Body of pancreas (tissue), 4 donors: ENCODE measurements around the gene TBX15. TPM values are rescaled to one million over a fixed set of nuclear protein-coding genes. Genes with fewer than 3 reads are reported as not detected.
"Not testable (repeated sequence)": the region's sequence is repeated elsewhere in the genome, so short reads cannot be mapped to it uniquely, and the experiment has no call there.

Experiments
- ATAC-seq: fragments of 150-250 bp; one replicate; pipeline ENCODE4 v1.9.1; 2016
- DNase-seq, 4 donors: peaks; one replicate each; pipeline ENCODE4 v3.0.0-alpha.2; 2019
- H3K27ac ChIP-seq, 4 donors: fragments of 200-600 bp; sonication (generic); 1 replicate in 3 of 4; 2 replicates in 1 of 4; pipeline versions ENCODE4 v1.5.1 to v1.6.1; 2016 to 2019; ENCODE audit warnings: mild to moderate bottlenecking in 1 of 4, mixed read lengths in 1 of 4, moderate library complexity in 1 of 4
- H3K27me3 ChIP-seq, 2 donors: fragments of 200-600 bp; sonication (generic); one replicate each; pipeline ENCODE4 v1.6.0; 2016; ENCODE audit warnings: mild to moderate bottlenecking in 1 of 2
- H3K36me3 ChIP-seq, 2 donors: fragments of 200-600 bp; sonication (generic); replicated peaks in 1 of 2; 2 replicates each; pipeline ENCODE4 v1.5.1; 2016; ENCODE audit warnings: low read depth in 2 of 2; ENCODE audit not compliant: insufficient read depth in 1 of 2
- H3K4me1 ChIP-seq: fragments of 200-600 bp; sonication (generic); one replicate; pipeline ENCODE4 v1.6.0; 2016
- H3K4me3 ChIP-seq, 2 donors: fragments of 200-600 bp; sonication (generic); 1 replicate in 1 of 2; 2 replicates in 1 of 2; pipeline ENCODE4 v1.5.1; 2016 to 2019
- H3K9me3 ChIP-seq, 3 donors: fragments of 200-600 bp; sonication (generic); 1 replicate in 2 of 3; 2 replicates in 1 of 3; pipeline ENCODE4 v1.5.1; 2016
- POLR2A ChIP-seq, 3 donors: fragments of 450-650 bp; IDR thresholded peaks; one replicate each; pipeline ENCODE4 v1.6.1; 2016; ENCODE audit warnings: antibody characterized with exemption in 3 of 3, mild to moderate bottlenecking in 2 of 3
- WGBS, 2 donors: methylation state at CpG; one replicate each; pipeline ENCODE4 v1.1.5; 2017; 5-methylcytosine and 5-hydroxymethylcytosine counted together
- intact Hi-C: fragments of 100-400 bp; cut with DNase I; formaldehyde crosslinking; loops from one replicate; pipeline ENCODE4 v1.15.1; 2023
- total RNA-seq, 2 donors: library from RNA; depleted of rRNA; stranded (reverse); fragments of >200 nt; gene quantifications; one replicate each; pipeline ENCODE4 v1.1.0, GENCODE V29; 2016
- TF ChIP-seq, protein P1 (sequence below), 7 experiments: fragments of 450-650 bp in 4 of 7; fragments of 200-600 bp in 3 of 7; sonication (generic) in 3 of 7; IDR thresholded peaks; one replicate each; pipeline ENCODE4 v1.5.1; 2016 to 2019; ENCODE audit warnings: antibody characterized with exemption in 7 of 7

The TBX15 gene
- total RNA-seq, 2 donors from 2014 or later, result not detected

DNA sequence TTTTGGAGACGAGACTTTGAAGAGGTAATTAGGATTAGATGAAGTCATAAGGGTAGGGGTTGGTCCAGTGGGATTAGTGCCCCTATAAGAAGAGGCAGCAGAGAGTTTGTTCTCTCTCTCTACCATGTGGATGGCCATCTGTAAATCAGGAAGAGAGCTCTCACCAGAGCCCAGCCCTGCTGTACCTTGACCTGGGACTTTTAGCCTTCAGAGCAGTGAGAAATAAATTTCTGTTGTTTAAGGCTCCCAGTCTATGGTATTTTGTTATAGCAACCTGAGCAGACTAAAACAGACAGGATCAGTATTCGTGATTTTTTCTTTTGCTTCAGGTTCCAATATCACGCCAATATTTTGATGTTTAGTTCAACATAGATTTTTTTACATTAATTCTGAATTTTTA, 30.0 kb downstream of the TBX15 start:
- ATAC-seq (no peak), DNase-seq (no peak)
- H3K9me3 ChIP-seq, result no peaks in the 10 kb centered on the region
- 74 to 78% methylated on average over 3 of the region's 3 CpGs for WGBS, 2 donors
- no peak overlapping the region for H3K27ac ChIP-seq
- TF ChIP-seq, protein P1, sequence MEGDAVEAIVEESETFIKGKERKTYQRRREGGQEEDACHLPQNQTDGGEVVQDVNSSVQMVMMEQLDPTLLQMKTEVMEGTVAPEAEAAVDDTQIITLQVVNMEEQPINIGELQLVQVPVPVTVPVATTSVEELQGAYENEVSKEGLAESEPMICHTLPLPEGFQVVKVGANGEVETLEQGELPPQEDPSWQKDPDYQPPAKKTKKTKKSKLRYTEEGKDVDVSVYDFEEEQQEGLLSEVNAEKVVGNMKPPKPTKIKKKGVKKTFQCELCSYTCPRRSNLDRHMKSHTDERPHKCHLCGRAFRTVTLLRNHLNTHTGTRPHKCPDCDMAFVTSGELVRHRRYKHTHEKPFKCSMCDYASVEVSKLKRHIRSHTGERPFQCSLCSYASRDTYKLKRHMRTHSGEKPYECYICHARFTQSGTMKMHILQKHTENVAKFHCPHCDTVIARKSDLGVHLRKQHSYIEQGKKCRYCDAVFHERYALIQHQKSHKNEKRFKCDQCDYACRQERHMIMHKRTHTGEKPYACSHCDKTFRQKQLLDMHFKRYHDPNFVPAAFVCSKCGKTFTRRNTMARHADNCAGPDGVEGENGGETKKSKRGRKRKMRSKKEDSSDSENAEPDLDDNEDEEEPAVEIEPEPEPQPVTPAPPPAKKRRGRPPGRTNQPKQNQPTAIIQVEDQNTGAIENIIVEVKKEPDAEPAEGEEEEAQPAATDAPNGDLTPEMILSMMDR (IDR thresholded peaks at IDR 0.05), result no peak
- TF ChIP-seq POLR2A (IDR thresholded peaks at IDR 0.05), result no peak
- H3K27me3 ChIP-seq, result no peaks in the 10 kb centered on the region
- no peaks in the 10 kb centered on the region for H3K36me3 ChIP-seq
- intact Hi-C loops, result no loop called here
- no peaks in the 10 kb centered on the region for H3K4me1 ChIP-seq
- no peak overlapping the region for H3K4me3 ChIP-seq

DNA sequence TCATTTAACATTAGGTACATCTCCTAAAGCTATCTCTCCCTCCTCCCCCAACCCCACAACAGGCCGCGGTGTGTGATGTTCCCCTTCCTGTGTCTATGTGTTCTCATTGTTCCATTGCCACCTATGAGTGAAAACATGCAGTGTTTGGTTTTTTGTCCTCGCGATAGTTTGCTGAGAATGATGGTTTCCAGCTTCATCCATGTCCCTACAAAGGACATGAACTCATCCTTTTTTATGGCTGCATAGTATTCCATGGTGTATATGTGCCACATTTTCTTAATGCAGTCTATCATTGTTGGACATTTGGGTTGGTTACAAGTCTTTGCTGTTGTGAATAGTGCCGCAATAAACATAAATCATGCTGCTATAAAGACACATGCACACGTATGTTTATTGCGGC, 30.6 kb downstream of the TBX15 start:
- intact Hi-C loops, DNase-seq, H3K4me3 ChIP-seq, H3K27me3 ChIP-seq, H3K9me3 ChIP-seq, H3K36me3 ChIP-seq, H3K4me1 ChIP-seq, H3K27ac ChIP-seq, ATAC-seq: not testable (repeated sequence)
- 94 to 95% methylated on average over 7 of the region's 7 CpGs for WGBS, 2 donors

DNA sequence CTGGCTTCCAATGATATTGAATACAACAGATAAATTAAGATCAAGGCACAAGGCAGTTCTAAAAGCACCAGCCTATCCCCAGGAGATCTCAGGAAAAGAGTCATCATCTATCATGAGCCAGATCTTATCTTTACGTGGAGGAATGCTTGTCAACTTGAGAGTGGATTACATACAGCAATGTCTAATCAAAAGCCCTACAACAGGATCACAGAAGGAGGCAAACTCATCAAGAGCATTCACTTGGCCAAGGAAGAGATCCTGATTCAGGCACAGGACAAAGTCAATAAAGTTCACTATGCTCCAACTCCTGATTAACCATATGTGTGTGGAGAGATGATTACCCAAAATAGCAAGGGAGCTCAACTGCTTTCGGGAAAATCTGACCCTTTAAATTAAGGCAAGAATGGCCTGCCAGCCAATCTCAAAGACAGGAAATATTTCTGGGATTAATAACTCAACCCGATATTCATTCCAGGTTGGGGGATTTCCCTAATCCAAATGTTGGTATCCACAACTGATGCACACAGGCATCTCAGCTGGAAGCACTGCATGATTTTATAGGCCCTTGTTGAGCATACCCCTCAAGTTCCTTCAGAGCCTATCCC, 33.7 kb downstream of the TBX15 start:
- H3K36me3 ChIP-seq, result no peaks in the 10 kb centered on the region
- no peaks in the 10 kb centered on the region for H3K27me3 ChIP-seq
- H3K27ac ChIP-seq, result no peak overlapping the region
- no peak for ATAC-seq
- DNase-seq, result no peak
- TF ChIP-seq, protein P1 (IDR thresholded peaks at IDR 0.05), result no peak
- TF ChIP-seq POLR2A (IDR thresholded peaks at IDR 0.05), result no peak
- no peaks in the 10 kb centered on the region for H3K9me3 ChIP-seq
- intact Hi-C loops, result no loop called here
- WGBS, 2 donors, result 69 to 73% methylated on average over 3 of the region's 3 CpGs
- H3K4me3 ChIP-seq, result no peak overlapping the region
- H3K4me1 ChIP-seq, result no peaks in the 10 kb centered on the region

DNA sequence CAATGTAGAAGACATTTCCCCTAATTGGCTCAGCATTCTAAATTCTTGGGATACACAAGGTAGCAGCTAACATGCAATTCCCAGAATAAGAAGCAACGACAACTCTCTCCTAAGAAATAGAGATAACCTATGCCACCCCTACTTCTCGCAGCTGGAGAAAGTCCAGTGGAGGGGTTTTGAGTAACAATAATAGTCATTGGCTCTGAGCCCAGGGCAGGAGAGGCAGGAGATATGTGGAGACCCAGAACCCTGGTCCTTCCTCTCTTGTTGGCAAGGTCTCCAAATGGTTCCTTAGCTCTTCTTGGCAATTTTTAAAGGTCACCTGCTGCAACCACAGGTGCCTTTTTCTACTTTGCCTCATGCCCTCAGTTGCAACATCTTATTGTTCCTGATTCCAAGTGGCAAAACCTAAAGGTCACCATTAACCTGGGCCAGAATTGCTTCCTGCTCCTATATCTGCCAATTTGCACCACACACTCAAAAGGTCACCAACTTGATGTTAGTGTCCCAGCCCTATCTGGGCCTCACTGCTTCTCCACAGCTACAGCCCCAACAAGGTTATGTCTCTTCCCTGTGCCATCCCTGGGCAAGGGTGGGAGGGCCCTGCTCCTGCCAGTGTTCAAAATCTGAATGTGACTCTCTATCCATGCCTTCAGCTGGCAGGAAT, 36.7 kb downstream of the TBX15 start:
- WGBS, 2 donors, result 71 to 80% methylated on average over 2 of the region's 2 CpGs
- DNase-seq, result no peak
- no peaks in the 10 kb centered on the region for H3K27me3 ChIP-seq
- H3K9me3 ChIP-seq, result no peaks in the 10 kb centered on the region
- H3K27ac ChIP-seq, result no peak overlapping the region
- no peak for ATAC-seq
- no peaks in the 10 kb centered on the region for H3K36me3 ChIP-seq
- no peaks in the 10 kb centered on the region for H3K4me1 ChIP-seq
- TF ChIP-seq, protein P1 (IDR thresholded peaks at IDR 0.05), result no peak
- no peak for TF ChIP-seq POLR2A (IDR thresholded peaks at IDR 0.05)
- no peak overlapping the region for H3K4me3 ChIP-seq
- intact Hi-C loops, result no loop called here

DNA sequence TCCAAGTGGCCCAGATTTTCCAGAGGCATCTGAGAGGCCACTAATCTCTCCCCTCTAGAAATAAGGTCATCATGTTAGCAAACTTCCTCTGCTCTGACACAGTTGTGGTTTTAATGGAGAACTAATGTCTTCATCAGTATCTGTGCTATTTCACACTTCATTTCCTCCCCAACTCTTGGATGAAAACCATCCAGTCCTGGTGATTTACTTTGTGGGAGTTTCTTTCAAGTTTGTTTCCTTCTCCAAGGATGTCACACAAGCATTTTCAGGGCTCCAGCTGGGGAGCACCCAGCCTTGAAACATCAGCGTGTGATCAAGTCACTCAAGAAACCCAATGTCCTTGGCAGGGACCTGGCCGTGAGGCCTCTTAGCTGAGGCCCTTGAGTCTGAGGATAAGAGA, 38.8 kb downstream of the TBX15 start:
- Histone ChIP-seq H3K27ac (no peak overlapping the region), H3K27me3 (no peaks in the 10 kb centered on the region), H3K4me1 (no peaks in the 10 kb centered on the region), H3K9me3 (no peaks in the 10 kb centered on the region), H3K36me3 (no peaks in the 10 kb centered on the region), H3K4me3 (no peak overlapping the region)
- peak in 1 of 4 donors; percentile 5 for DNase-seq
- 69 to 78% methylated on average over 2 of the region's 2 CpGs for WGBS, 2 donors
- TF ChIP-seq, protein P1 (IDR thresholded peaks at IDR 0.05), result no peak
- TF ChIP-seq POLR2A (IDR thresholded peaks at IDR 0.05), result no peak
- ATAC-seq, result no peak
- intact Hi-C loops, result no loop called here
